Astrocyte of the spinal cord (primary cell): Measurements from ENCODE around the gene EN1.
A peak's percentile ranks its signal among the peaks of the same experiment; 100 is the strongest.

Source experiments
- DNase-seq: peaks from one replicate; pipeline ENCODE4 v3.0.0; 2011; ENCODE audit warnings: low read depth, low spot score
- H3K4me3 ChIP-seq: 2 replicates; pipeline ENCODE4 v1.5.1; 2011; ENCODE audit warnings: low read depth, mild to moderate bottlenecking, low read length, moderate library complexity
- CTCF ChIP-seq: IDR thresholded peaks from 2 replicates; pipeline ENCODE4 v1.5.1; 2012; ENCODE audit warnings: low read depth, mild to moderate bottlenecking, low read length, inconsistent platforms
- in situ Hi-C: cut with HindIII; loops from 2 replicates; pipeline ENCODE4 v1.10.0; 2017; ENCODE audit warnings: low sequenced_read_pairs

The EN1 gene

DNA sequence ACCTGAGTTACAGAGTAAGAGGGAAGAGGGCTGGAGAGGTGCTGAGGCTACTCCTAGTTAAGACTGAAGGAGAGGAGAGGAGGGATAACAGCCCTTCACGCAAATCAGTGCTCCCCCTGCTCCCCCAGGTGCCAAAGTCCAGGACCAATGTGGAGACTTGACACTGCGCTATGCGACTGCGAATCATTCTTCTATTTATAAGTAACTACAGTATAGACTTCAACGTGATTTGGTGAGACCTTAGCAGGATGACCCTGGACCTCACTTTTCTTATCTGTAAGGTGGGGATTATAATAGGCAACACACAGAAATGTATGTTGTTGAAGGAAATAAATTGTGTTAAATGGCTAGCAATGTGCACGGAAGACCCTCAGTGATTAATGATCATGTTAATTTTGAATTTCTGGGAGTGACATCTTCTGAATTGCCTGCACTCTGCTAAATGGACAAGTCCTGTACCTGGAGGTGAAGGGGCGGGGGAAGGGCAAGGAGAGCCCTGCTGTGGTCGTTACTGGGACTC lies 11.0 kb downstream of the EN1 start:
- no peak for TF ChIP-seq CTCF
- no peak for DNase-seq
- H3K4me3 ChIP-seq = peak overlapping the region; percentile 33
- in situ Hi-C loops = no loop called here

DNA sequence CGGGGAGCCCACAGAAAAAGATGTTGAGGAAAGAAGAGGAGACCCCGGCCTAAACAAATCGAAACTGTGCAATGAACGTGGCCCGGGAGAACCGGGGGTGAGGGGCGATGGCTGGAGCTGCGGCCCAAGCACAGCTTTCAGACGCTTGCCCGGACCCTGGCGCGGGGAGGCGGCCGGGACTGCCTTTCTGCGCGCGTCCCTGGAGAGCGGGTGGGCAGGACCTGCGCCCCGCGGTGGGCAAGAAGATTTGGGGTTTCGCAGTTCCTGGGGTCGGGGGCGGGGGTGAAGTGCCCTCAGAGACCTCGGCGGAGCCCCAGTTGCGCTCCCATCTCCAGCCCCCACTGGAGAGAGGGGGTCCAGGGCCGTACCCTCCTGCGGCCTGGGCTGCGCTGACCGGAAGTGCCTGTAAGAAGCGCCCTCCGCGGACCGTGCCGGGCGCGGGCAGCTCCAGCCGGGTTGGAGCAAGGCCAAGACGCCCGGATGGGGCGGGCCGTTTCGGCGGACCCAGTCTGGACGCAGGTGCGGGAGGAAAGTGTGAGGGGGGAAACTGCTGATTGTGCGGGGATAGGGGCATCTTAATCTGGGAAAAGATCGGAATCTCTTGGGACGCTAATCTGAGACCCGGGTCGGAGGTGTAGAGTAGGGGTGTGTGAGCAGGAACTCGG lies 11.6 kb downstream of the EN1 start:
- no peak for TF ChIP-seq CTCF
- H3K4me3 ChIP-seq = peak overlapping the region; percentile 33
- in situ Hi-C loops = no loop called here
- DNase-seq = no peak

- in situ Hi-C loops = no loop called here
- TF ChIP-seq CTCF = no peak
- DNase-seq = no peak
- H3K4me3 ChIP-seq = peak overlapping the region; percentile 33
These were observed 12.3 kb downstream of the EN1 start for GRCh38 chr2:118834901-118835745.

GRCh38 chr2:118834440-118834810 lies 13.0 kb downstream of the EN1 start:
- in situ Hi-C loops = no loop called here
- H3K4me3 ChIP-seq = no peak overlapping the region
- TF ChIP-seq CTCF = no peak
- no peak for DNase-seq

GRCh38 chr2:118833716-118834439 lies 13.6 kb downstream of the EN1 start:
- no peak overlapping the region for H3K4me3 ChIP-seq
- in situ Hi-C loops = no loop called here
- DNase-seq = no peak
- no peak for TF ChIP-seq CTCF
